Measurements from ENCODE around the gene EVC.

GRCh38 chr4:5816851-5817375, 105.9 kb downstream of the EVC start:
- no peak for TF ChIP-seq CTCF (IDR thresholded peaks at IDR 0.05; ENCODE audit: borderline replicate concordance, extremely low read depth, low read length, poor library complexity, severe bottlenecking)
- no peak for TF ChIP-seq EZH2 (IDR thresholded peaks at IDR 0.05; ENCODE audit: borderline replicate concordance, low read depth, low read length, severe bottlenecking)
